ENCODE data around the gene H2BW1.
"Not testable (repeated sequence)": the region's sequence is repeated elsewhere in the genome, so short reads cannot be mapped to it uniquely, and the experiment has no call there.

H2BW1 gene

GRCh38 chrX:104013606-104014005 lies at the start of gene H2BW1:
TSS of gene H2BW1 (minus strand) at chrX:104013708. CDS start at chrX:104013576, 132 bp downstream.
- no peak within 1 kb of the TSS for H3K4me3 ChIP-seq (ENCODE audit: low read depth, low read length)
- H3K9ac ChIP-seq (ENCODE audit: low read depth, low read length): no peak within 1 kb of the TSS
- H3K27me3 ChIP-seq (ENCODE audit: control insufficient read depth, insufficient read depth, low read length): no peaks in the 10 kb centered on the region

DNA sequence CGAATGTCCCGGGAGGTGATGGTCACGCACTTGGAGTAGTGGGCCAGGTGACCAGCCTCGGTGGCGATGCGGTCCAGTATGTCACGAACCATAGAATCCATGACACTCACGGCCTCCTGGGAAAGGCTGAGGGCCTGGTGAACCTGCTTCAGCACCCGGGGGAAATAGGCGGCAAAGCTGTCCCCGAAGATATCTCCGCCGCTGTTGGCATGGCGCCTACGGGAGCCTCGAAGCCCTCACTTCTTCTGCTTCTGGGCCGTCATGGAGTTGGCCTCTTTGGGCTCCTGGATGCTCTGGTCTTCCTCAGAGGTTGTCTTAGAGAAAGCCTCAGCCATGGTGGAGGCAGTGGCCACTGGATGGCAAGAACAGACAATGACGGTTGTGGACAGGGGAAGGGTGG lies 49.1 kb upstream of the H2BW1 start:
- H3K9me3 ChIP-seq (ENCODE audit: control insufficient read depth, insufficient read depth, low read length); H3K4me1 ChIP-seq (ENCODE audit: control insufficient read depth, insufficient read depth, low read length); H3K4me3 ChIP-seq (ENCODE audit: low read depth, low read length); H3K27me3 ChIP-seq (ENCODE audit: control insufficient read depth, insufficient read depth, low read length); H3K36me3 ChIP-seq (ENCODE audit: control insufficient read depth, insufficient read depth, low read length); H3K9ac ChIP-seq (ENCODE audit: low read depth, low read length): not testable (repeated sequence)

More at GRCh38 chrX:104013606-104014005, at the start of gene H2BW1:
- H3K36me3 ChIP-seq (ENCODE audit: control insufficient read depth, insufficient read depth, low read length): no peaks in the 10 kb centered on the region
- H3K4me1 ChIP-seq (ENCODE audit: control insufficient read depth, insufficient read depth, low read length): no peaks in the 10 kb centered on the region
- no peaks in the 10 kb centered on the region for H3K9me3 ChIP-seq (ENCODE audit: control insufficient read depth, insufficient read depth, low read length)

GRCh38 chrX:104054956-104055355 lies 41.4 kb upstream of the H2BW1 start:
- H3K36me3 ChIP-seq (ENCODE audit: control insufficient read depth, insufficient read depth, low read length); H3K4me1 ChIP-seq (ENCODE audit: control insufficient read depth, insufficient read depth, low read length); H3K27me3 ChIP-seq (ENCODE audit: control insufficient read depth, insufficient read depth, low read length); H3K4me3 ChIP-seq (ENCODE audit: low read depth, low read length); H3K9me3 ChIP-seq (ENCODE audit: control insufficient read depth, insufficient read depth, low read length); H3K9ac ChIP-seq (ENCODE audit: low read depth, low read length): not testable (repeated sequence)

DNA sequence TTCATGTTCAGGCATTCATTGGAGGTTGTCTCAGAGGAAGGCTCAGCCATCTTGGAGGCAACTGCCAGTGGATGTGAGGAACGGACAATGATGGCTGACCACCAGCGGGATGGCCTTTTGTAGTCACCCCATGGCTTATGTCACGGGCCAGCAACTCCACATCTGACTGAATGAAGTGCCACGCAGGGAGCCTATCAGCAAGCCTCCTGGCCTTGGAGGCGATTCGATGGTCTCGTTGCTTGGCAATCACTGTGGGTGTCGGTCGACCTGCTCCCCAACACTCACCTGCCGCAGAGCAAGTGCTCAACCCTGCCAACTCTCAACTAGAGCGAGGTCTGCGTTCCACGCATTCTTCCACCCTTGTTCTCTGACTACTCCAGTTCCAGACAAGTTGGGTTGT lies 33.7 kb upstream of the H2BW1 start:
- no peaks in the 10 kb centered on the region for H3K9me3 ChIP-seq (ENCODE audit: control insufficient read depth, insufficient read depth, low read length)
- H3K9ac ChIP-seq (ENCODE audit: low read depth, low read length): no peak overlapping the region
- no peaks in the 10 kb centered on the region for H3K36me3 ChIP-seq (ENCODE audit: control insufficient read depth, insufficient read depth, low read length)
- H3K27me3 ChIP-seq (ENCODE audit: control insufficient read depth, insufficient read depth, low read length): peaks cover 2% of the 10 kb centered on the region
- H3K4me1 ChIP-seq (ENCODE audit: control insufficient read depth, insufficient read depth, low read length): peaks cover 4% of the 10 kb centered on the region
- H3K4me3 ChIP-seq (ENCODE audit: low read depth, low read length): no peak overlapping the region

DNA sequence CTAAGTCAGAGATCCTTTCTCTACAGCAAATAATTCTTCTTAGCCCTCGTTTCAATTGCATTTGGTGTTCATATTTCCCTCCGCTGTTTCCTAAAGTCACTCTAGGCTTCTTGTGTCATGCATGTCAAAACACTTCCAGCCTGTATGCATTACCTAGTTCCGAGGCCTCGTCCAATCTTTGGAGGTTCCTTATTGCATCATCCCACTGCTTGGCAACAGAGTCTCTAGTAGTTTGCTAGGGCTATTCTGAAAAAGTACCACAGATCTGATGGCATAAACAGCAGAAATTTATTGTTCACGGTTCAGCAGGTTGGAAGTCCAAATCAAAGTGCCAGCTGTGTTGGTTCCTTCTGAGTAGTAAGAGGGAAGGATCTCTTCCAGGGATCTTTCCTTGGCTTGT lies 32.1 kb upstream of the H2BW1 start:
- no peak overlapping the region for H3K9ac ChIP-seq (ENCODE audit: low read depth, low read length)
- H3K4me3 ChIP-seq (ENCODE audit: low read depth, low read length): no peak overlapping the region
- no peaks in the 10 kb centered on the region for H3K9me3 ChIP-seq (ENCODE audit: control insufficient read depth, insufficient read depth, low read length)
- H3K4me1 ChIP-seq (ENCODE audit: control insufficient read depth, insufficient read depth, low read length): peaks cover 4% of the 10 kb centered on the region
- H3K36me3 ChIP-seq (ENCODE audit: control insufficient read depth, insufficient read depth, low read length): no peaks in the 10 kb centered on the region
- H3K27me3 ChIP-seq (ENCODE audit: control insufficient read depth, insufficient read depth, low read length): peaks cover 2% of the 10 kb centered on the region

- Histone ChIP-seq H3K9me3 (ENCODE audit: control insufficient read depth, insufficient read depth, low read length) (no peaks in the 10 kb centered on the region), H3K27me3 (ENCODE audit: control insufficient read depth, insufficient read depth, low read length) (peaks cover 2% of the 10 kb centered on the region), H3K36me3 (ENCODE audit: control insufficient read depth, insufficient read depth, low read length) (no peaks in the 10 kb centered on the region), H3K4me3 (ENCODE audit: low read depth, low read length) (no peak overlapping the region), H3K4me1 (ENCODE audit: control insufficient read depth, insufficient read depth, low read length) (peaks cover 4% of the 10 kb centered on the region), H3K9ac (ENCODE audit: low read depth, low read length) (no peak overlapping the region)
These were observed 27.5 kb upstream of the H2BW1 start for GRCh38 chrX:104041003-104041402.

DNA sequence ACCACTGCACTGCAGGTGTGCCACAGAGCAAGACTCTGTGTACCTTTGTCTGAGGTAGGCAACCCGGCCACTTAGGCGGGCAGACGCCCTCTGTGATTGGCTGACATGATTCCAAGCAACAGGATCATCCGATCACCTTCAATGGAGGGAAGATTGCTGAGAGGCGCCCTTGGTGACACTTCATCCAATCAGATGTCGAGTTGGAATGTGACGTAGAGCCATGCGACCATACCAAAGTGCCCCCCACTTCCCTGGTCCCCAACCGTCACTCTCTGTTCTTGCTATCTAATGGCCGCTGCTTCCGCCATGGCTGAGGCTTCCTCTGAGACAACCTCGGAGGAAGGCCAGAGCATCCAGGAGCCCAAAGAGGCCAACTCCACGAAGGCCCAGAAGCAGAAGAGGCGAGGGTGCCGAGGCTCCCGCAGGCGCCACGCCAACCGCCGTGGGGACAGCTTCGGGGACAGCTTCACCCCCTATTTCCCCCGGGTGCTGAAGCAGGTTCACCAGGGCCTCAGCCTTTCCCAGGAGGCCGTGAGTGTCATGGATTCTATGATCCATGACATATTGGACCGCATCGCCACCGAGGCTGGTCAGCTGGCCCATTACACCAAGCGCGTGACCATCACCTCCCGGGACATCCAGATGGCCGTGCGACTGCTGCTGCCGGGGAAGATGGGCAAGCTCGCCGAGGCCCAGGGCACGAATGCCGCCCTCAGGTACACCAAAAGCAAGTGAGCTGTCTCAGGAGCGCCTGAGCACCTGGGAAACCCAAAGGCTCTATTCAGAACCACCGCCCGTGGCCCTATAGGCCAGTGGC lies 26.4 kb upstream of the H2BW1 start, which contains the start of gene H2BW2:
Gene H2BW2, plus strand, starts transcription at position 268 of the 817 bp plus-strand sequence. Its CDS starts 39 bp downstream, at position 307.
- H3K4me3 ChIP-seq (ENCODE audit: low read depth, low read length): no peak within 1 kb of the TSS
- H3K9me3 ChIP-seq (ENCODE audit: control insufficient read depth, insufficient read depth, low read length): no peaks in the 10 kb centered on the region
- no peaks in the 10 kb centered on the region for H3K36me3 ChIP-seq (ENCODE audit: control insufficient read depth, insufficient read depth, low read length)
- peaks cover 4% of the 10 kb centered on the region for H3K4me1 ChIP-seq (ENCODE audit: control insufficient read depth, insufficient read depth, low read length)
- no peaks in the 10 kb centered on the region for H3K27me3 ChIP-seq (ENCODE audit: control insufficient read depth, insufficient read depth, low read length)
- H3K9ac ChIP-seq (ENCODE audit: low read depth, low read length): no peak within 1 kb of the TSS

GRCh38 chrX:104018126-104018525 lies 4.6 kb upstream of the H2BW1 start:
- H3K9ac ChIP-seq (ENCODE audit: low read depth, low read length): no peak overlapping the region
- H3K27me3 ChIP-seq (ENCODE audit: control insufficient read depth, insufficient read depth, low read length): no peaks in the 10 kb centered on the region
- H3K36me3 ChIP-seq (ENCODE audit: control insufficient read depth, insufficient read depth, low read length): no peaks in the 10 kb centered on the region
- H3K4me3 ChIP-seq (ENCODE audit: low read depth, low read length): no peak overlapping the region
- H3K4me1 ChIP-seq (ENCODE audit: control insufficient read depth, insufficient read depth, low read length): no peaks in the 10 kb centered on the region
- H3K9me3 ChIP-seq (ENCODE audit: control insufficient read depth, insufficient read depth, low read length): no peaks in the 10 kb centered on the region

DNA sequence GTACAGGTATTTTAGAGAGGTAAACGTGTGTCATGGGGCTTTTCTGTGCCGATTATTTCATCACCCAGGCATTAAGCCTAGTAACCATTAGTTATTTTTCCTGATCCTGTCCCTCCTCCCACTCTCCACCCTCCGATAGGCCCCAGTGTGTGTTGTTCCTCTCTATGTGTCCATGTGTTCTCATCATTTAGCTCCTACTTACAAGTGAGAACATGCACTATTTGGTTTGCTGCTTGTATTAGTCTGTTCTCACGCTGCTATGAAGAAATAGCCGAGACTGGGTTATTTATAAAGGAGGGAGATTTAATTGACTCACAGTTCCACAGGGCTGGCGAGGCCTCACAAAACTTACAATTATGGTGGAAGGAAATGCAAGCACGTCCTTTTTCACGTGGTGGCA lies 2.1 kb upstream of the H2BW1 start:
- H3K27me3 ChIP-seq (ENCODE audit: control insufficient read depth, insufficient read depth, low read length); H3K9me3 ChIP-seq (ENCODE audit: control insufficient read depth, insufficient read depth, low read length); H3K9ac ChIP-seq (ENCODE audit: low read depth, low read length); H3K4me3 ChIP-seq (ENCODE audit: low read depth, low read length); H3K36me3 ChIP-seq (ENCODE audit: control insufficient read depth, insufficient read depth, low read length); H3K4me1 ChIP-seq (ENCODE audit: control insufficient read depth, insufficient read depth, low read length): not testable (repeated sequence)

GRCh38 chrX:104013158-104013557 lies 350 bp downstream of the H2BW1 start:
- Histone ChIP-seq H3K4me3 (ENCODE audit: low read depth, low read length) (no peak overlapping the region), H3K36me3 (ENCODE audit: control insufficient read depth, insufficient read depth, low read length) (no peaks in the 10 kb centered on the region), H3K4me1 (ENCODE audit: control insufficient read depth, insufficient read depth, low read length) (no peaks in the 10 kb centered on the region), H3K9me3 (ENCODE audit: control insufficient read depth, insufficient read depth, low read length) (no peaks in the 10 kb centered on the region), H3K27me3 (ENCODE audit: control insufficient read depth, insufficient read depth, low read length) (no peaks in the 10 kb centered on the region), H3K9ac (ENCODE audit: low read depth, low read length) (no peak overlapping the region)

DNA sequence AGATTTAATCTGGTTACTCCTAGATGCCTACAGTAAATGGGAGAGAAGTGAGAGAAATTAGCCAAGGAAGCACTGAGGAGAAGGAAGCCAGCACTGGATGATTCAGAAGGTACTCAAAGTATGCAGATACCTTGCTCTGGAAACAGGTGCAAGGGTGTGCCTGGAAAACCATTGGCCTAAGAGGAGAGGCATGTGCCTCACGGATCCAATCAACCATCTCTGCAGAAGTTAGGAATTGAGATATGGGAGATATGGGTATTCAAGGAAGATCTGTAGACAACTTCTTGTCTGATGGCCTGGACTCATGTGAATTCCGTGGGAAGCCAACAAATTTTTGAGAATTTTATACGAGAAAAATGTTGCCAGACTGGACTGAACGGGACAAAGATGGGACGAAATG lies 4.7 kb downstream of the H2BW1 start:
- no peak overlapping the region for H3K4me3 ChIP-seq (ENCODE audit: low read depth, low read length)
- no peaks in the 10 kb centered on the region for H3K36me3 ChIP-seq (ENCODE audit: control insufficient read depth, insufficient read depth, low read length)
- H3K9ac ChIP-seq (ENCODE audit: low read depth, low read length): no peak overlapping the region
- no peaks in the 10 kb centered on the region for H3K27me3 ChIP-seq (ENCODE audit: control insufficient read depth, insufficient read depth, low read length)
- H3K4me1 ChIP-seq (ENCODE audit: control insufficient read depth, insufficient read depth, low read length): no peaks in the 10 kb centered on the region
- H3K9me3 ChIP-seq (ENCODE audit: control insufficient read depth, insufficient read depth, low read length): no peaks in the 10 kb centered on the region

DNA sequence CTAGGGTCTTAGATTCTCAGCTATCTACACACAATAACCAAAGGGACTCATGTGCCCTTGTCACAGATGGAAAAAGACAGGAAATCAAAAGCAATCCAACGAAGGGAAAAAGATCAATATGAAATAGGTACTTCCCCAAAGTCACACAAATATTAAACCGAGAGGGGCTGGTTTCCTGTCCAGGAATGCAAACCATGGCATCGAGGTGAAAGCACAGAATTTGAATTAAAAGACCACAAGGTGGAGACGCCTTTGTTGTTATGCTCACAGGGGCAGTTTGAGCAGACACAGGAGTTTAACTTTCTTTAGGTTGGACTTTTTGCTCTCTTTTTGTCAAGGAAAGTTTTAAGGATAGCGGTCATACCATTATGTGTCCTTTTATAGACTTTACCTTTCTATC lies 14.3 kb downstream of the H2BW1 start:
- Histone ChIP-seq H3K9me3 (ENCODE audit: control insufficient read depth, insufficient read depth, low read length) (no peaks in the 10 kb centered on the region), H3K9ac (ENCODE audit: low read depth, low read length) (no peak overlapping the region), H3K36me3 (ENCODE audit: control insufficient read depth, insufficient read depth, low read length) (no peaks in the 10 kb centered on the region), H3K27me3 (ENCODE audit: control insufficient read depth, insufficient read depth, low read length) (no peaks in the 10 kb centered on the region), H3K4me3 (ENCODE audit: low read depth, low read length) (no peak overlapping the region), H3K4me1 (ENCODE audit: control insufficient read depth, insufficient read depth, low read length) (no peaks in the 10 kb centered on the region)

Measured in iPS-15b (cell line).